GM12874 (cell line): Measurements from ENCODE around the gene VWA8.

ENCODE experiments used
- TF ChIP-seq, protein P1 (sequence below): IDR thresholded peaks from 2 replicates; pipeline ENCODE4 v1.5.1; 2011; ENCODE audit warnings: low read depth, mild to moderate bottlenecking, control low read depth, low read length, moderate library complexity; ENCODE audit not compliant: insufficient read depth

VWA8 gene

DNA sequence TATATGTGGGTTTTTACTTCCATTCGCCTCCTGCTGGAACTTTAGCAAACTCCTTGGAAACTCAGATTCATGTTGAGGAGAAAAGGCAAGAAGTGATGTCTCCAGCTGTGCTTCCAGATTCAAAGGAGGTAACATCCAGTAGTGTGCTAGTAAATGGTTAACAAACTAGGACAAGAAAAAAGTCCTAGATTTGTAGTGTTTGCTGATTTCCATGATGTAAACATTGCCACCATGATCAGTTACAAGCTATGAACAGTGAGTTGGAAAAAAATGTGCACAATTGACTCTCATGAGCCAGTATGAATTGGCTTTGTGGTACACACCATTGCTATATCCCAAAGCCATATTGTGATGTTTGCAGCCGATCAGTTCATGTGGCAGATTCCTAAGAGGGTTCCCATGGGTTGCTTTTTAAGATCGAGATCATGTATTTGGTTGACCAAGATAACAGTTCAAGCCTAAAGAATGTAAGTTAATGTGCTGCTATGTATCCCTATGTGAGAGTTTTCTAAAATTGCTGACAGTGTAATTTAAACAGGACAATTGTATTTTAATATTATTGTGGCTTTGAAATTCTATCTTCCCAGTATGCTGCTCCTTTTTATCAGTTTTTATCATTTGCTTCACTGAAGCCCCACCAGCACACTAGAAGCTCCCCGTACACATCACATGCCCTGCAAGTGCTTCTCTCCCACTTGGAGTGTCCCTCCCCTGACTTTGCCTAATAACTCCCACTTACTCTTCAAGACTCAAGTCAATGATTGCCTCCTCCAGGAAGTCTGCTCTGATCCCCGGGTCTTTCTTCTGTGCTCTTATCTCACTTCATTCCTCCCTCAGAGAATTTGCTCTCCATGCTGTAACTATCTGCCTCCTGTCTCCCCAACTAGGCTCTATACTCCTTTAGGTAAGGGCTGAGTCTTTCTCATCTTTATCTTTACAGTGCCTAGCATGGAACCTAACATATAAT, 355.3 kb downstream of the VWA8 start:
- TF ChIP-seq, protein P1, sequence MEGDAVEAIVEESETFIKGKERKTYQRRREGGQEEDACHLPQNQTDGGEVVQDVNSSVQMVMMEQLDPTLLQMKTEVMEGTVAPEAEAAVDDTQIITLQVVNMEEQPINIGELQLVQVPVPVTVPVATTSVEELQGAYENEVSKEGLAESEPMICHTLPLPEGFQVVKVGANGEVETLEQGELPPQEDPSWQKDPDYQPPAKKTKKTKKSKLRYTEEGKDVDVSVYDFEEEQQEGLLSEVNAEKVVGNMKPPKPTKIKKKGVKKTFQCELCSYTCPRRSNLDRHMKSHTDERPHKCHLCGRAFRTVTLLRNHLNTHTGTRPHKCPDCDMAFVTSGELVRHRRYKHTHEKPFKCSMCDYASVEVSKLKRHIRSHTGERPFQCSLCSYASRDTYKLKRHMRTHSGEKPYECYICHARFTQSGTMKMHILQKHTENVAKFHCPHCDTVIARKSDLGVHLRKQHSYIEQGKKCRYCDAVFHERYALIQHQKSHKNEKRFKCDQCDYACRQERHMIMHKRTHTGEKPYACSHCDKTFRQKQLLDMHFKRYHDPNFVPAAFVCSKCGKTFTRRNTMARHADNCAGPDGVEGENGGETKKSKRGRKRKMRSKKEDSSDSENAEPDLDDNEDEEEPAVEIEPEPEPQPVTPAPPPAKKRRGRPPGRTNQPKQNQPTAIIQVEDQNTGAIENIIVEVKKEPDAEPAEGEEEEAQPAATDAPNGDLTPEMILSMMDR: no peak

DNA sequence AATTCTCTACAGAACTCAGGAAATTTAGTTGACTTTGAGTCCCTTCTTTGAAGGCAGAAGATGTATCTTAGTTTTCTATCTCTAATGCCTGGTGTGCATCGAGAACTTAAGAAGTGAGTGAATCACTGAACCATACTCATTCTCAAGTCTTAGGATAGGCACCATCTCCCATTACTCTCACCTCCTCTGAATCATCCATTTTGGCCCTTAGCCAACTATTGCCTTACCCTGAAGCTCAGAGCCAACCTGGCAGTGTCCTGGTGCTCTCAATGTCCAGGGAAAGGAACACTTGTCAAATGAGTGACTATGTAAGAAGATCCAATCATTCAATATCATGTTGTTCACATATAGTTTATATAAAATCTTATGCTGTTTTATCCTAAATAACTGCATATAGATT, 357.0 kb downstream of the VWA8 start:
- TF ChIP-seq, protein P1: no peak

DNA sequence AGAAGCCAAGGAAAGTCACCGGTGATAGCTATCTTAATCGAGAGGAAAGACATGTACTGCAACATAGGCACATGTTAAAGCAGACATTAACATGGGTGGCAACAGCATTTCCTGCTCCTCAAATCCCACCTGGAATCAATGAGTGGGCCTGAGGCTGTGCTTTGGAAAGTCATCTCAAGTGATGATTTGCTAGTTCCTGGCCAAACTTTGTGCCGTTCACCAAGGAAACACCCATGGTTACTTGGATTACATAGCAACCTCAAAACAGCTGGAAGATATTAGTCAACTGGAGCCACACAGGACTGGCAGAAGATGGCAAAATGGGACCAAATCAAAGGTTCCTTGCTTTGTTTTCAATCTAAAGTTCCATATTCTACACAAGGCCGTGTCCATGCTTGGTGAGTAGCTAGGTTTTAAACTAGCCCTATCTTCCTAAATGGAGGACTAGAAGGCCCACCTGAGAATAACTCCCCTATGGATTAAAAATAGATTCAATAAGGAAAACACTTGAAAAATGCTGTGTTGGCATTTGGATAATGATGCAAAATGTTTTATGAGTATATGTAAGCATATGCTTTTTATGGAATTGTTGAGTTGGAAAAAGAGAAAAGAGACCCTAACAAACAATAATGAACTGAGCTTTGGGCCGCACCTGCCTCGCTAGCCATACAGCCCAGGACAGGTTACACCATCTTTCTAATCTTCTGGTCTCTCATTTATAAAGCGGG, 359.0 kb downstream of the VWA8 start:
- TF ChIP-seq, protein P1: no peak

DNA sequence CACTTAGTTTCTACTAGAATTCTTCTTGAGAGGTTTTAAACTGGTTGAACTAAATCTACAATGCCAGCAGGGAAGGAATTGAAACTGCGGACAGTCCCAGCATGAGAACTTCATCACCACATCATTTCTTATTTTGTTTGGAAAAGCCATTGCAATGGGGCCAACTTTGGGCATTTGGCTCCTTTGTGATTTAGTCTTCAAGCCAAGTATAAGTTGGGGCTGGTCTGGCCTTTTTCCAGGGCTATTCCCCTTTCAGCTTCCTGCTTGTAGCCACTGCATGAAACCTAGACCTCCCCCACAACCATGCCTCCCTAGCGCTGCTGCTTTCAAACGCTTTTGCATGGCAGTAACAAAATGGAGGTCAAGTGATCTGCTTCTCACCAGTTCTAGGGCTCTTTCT, 361.3 kb downstream of the VWA8 start:
- TF ChIP-seq, protein P1: no peak

DNA sequence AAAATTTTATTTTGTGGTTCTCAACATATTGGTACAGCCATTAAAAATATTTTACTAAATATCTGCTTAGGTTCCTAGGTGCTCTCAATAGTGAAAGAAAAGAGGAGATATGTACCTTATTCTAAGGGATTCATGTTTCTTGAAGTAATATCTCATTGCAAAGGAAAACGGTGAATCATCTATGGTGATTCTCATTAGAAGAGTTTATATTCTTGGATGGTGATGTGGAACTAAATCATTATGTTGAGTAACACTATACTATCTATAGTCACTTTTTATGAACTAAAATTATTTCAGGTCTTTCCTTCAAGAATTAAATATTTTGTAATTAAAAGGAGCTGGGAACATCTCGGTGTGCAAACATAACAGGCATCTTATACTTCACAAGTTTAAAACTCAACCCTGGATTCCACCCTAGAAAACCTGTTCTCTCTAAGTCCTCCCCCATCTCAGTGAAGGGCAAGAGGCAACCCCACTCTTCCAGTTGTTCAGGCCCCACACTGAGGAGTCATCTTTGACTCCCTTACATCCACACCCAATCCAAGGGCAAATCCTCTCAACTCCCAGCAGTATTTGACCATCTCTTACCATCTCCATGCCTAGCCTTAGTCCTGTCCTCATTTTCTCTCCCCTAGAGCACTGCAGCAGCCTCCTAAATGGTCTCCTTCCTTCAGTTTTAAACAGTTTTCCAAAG, 363.4 kb downstream of the VWA8 start:
- TF ChIP-seq, protein P1: no peak

DNA sequence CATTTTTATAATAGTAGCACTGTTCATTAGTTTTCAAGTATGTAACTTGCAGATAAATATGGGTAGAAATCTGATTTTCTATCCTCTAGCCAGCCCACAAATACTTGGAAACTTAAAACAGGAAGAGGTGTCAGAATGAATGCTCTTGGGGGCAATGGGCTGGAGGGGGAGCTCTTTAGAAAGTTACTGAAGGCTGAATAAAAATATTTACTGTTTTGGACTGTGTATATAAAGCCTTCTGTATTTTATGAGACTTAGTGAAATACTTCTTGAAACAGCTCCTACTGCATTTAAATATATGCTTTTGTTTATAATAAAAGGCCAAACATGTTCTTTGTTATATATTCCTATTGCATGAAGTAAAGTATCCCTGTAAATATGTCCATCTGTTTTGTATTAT, 364.7 kb downstream of the VWA8 start:
- TF ChIP-seq, protein P1: no peak

DNA sequence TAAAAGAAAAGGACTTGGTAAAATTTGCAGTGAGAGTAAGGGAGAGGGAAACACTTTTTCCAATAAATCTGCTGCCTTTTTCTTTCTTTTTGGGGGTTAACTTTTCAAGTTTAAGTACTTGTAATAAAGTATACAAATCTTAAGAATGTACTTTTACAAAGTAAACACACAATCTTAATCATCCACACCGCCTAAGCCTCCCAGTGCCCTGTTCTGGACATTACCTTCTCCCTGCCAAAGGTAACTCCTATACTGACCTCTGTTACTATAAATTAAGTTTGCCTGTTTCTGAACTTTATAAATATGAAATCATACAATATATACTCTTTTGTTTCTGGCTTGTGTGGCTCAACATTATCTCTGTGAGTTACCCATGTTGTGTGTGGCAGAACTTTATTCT, 365.6 kb downstream of the VWA8 start:
- TF ChIP-seq, protein P1: no peak
